NK-92 (cell line): ENCODE measurements around the gene KRTAP4-6.
"Not testable (repeated sequence)": the region's sequence is repeated elsewhere in the genome, so short reads cannot be mapped to it uniquely, and the experiment has no call there.

Experiments used
- DNase-seq: peaks from one replicate; lab custom pipeline; 2025; ENCODE audit not compliant: unreplicated experiment; lab: John Stamatoyannopoulos, UW

KRTAP4-6 gene

DNA sequence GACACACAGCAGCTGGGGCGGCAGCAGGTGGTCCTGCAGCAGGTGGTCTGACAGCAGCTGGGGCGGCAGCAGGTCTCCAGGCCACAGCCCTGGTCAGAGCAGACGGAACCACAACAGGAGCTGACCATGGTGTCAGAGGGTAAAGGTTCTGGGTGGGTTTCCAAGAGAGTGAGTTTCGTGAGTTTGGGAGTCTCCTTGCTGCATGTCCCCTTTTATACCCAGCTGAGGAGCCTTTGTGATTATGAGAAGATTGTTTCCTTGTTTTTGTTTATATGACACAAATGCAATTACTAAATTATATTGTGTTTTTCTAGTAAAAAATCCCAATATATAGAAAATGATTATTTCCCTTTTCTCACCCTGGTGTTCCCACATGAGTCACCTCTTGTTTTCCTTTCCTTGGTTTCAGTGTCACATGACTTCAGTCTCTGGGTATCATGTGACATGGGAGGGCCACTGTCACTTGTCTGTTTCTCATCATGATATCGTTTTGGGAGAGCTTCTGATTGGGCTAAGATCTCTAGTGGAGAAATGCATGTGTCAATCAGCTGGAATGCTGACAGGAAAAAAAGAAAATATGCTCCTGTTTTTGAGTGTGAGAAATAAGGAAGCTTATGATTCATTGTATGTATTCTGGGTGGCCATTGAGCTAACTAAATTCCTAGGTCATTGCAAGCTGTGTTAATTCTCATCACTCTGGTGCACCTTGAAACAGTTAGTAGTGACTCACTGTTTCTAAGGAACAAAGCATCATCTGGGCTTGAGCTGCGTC, at the start of gene KRTAP4-6:
Gene KRTAP4-6 (minus strand): TSS at position 185 of the 772 bp plus-strand sequence. CDS start 57 bp downstream, at position 128.
- no peak for DNase-seq

DNA sequence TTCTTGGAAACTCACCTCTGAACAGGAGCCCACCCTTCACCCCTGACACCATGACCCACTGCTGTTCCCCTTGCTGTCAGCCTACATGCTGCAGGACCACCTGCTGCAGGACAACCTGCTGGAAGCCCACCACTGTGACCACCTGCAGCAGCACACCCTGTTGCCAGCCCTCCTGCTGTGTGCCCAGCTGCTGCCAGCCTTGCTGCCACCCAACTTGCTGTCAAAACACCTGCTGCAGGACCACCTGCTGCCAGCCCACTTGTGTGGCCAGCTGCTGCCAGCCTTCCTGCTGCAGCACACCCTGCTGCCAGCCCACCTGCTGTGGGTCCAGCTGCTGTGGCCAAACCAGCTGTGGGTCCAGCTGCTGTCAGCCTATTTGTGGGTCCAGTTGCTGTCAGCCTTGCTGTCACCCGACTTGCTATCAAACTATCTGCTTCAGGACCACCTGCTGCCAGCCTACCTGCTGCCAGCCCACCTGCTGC, 49.5 kb upstream of the KRTAP4-6 start, which contains the start of gene KRTAP9-1:
Gene KRTAP9-1 (plus strand): TSS at position 51 of the 482 bp plus-strand sequence. CDS start 0 bp downstream, at position 51.
- not testable (repeated sequence) for DNase-seq

- DNase-seq: no peak
Observed at GRCh38 chr17:41186872-41187271, 46.5 kb upstream of the KRTAP4-6 start.

DNA sequence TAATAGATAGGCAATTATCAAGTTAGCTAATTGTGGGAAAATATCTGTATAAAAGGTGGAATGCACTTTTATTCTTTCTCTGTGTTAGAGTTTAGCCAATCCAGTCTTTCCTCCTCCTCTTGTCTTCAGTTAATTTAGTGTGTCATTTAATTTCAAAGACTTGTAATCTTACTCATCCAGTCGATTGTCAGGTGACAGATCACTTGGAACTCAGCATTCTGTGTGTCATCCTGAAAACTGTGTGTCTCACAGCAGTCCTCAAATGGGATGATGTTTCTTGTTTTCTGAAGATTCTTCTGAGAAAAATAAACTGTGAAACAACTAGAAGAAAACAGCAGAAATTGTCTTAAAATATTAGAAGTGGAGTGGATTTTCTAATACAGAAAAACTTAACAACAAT, 44.7 kb upstream of the KRTAP4-6 start:
- DNase-seq: no peak

- DNase-seq: no peak
Observed at GRCh38 chr17:41184480-41184961, 44.2 kb upstream of the KRTAP4-6 start, which contains the start of gene KRTAP4-1. Gene KRTAP4-1, minus strand, starts transcription at chr17:41184911. Its CDS starts 57 bp downstream, at chr17:41184854.

DNA sequence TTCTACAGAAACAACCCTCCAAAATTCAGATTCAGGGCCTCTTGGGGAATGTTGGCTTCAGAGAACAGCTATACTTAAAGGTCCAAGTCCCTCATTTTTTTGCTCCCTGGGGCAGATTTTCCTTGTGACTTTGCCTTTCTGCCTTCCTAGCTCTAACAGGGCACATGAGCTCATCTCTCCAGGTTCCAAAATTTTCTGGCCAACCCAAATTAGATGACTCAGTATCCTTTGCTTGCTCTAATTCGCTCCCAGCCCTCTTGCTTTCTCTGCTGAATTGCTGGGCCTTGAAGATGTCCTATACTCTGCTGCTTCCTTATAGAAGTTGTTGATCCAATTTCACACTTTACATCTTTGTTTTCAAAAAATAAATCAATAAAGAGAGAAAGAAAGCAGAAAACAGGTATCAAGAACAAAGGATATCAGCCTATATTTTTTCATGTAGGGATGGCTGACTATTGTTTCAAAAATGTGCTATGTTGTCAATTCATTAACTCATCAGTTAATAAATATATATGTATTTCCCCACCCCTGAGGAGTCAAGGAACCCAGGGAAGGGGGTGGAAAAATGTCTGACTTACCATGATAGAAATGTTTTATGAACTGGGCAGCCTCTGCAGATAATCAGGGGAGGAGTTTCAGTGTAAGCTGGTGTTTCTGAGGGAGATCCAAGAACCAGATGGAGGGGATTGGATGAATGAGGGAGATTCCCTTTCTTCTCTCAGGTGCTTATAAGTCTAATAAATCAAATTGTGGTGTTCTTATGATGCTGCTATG, 38.7 kb upstream of the KRTAP4-6 start:
- DNase-seq: no peak

GRCh38 chr17:41178341-41178740, 38.0 kb upstream of the KRTAP4-6 start:
- DNase-seq: no peak

DNA sequence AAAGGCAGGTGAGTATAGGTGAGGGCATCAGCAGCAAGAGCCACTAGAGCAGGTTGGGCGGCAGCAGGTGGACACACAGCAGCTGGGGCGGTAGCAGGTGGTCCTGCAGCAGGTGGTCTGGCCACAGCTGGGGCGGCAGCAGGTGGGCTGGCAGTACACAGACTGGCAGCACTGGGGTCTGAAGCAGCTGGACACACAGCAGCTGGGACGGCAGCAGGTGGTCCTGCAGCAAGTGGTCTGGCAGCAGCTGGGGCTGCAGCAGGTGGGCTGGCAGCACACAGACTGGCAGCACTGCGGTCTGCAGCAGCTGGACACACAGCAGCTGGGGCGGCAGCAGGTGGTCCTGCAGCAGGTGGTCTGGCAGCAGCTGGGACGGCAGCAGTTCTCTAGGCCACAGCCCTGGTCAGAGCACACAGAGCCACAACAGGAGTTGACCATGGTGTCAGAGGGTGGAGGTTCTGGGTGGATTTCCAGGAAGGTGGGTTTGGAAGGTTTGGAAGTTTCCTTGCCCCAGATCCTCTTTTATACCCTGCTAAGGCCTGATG, 37.5 kb upstream of the KRTAP4-6 start, which contains the start of gene KRTAP4-2:
Gene KRTAP4-2 (minus strand): TSS at position 495 of the 545 bp plus-strand sequence. CDS start 57 bp downstream, at position 438.
- DNase-seq: no peak

GRCh38 chr17:41176744-41177387, 36.5 kb upstream of the KRTAP4-6 start:
- no peak for DNase-seq

DNA sequence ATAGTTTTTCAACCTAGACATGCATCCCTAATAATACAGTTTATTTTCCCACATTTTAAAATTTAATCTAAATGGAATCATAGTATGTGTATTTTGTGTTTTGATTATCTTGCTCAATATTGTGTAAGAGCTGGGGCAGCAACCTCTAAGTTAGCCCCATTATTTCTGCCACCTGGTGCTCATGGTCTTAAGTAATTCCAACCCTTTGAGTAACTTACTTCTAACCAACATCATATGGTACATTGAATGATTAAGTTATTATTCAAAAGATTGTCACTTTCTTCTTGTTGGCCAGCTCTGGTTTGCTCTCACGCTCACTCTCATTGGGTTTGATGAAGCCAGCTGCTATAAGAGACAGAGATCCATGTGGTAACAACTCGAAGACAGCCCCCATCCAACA, 31.5 kb upstream of the KRTAP4-6 start:
- no peak for DNase-seq

DNA sequence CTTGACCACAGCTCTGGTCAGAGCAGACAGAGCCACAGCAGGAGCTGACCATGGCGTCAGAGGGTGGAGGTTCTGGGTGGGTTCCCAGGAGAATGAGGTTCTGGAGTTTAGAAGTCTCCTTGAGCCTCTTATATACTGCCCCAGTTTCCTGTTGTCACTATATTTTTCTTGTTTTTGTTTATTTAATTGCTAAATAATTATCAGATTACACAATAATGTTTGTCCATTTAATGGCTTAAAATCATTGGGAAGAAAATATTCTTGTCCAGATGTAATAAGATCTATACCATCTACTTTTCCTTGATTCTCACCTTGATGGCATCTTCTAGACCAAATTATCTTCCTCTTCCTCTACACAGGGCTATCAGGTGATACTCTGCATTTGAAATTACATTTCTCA, 27.8 kb upstream of the KRTAP4-6 start, which contains the start of gene KRTAP4-3:
Gene KRTAP4-3 (minus strand): TSS at position 101 of the 400 bp plus-strand sequence. CDS start 49 bp downstream, at position 52.
- DNase-seq: no peak

GRCh38 chr17:41167561-41167960, 27.2 kb upstream of the KRTAP4-6 start:
- no peak for DNase-seq

GRCh38 chr17:41163828-41164227, 23.5 kb upstream of the KRTAP4-6 start:
- no peak for DNase-seq

DNA sequence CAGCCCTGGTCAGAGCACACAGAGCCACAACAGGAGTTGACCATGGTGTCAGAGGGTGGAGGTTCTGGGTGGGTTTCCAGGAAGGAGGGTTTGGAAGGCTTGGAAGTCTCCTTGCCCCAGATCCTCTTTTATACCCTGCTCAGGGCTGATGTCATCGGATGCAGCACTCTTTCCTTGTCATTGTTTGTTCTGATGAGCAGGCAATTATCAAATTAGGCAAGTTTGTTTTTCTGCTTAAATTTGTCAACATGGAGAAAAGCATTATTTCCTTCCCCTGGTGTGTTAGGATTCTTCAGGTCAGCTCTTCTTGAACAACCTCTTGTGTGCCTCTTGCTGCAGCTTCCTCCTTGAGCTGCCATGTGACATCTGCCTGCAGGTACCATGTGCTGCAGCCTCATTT, 20.3 kb upstream of the KRTAP4-6 start, which contains the start of gene KRTAP4-4:
Gene KRTAP4-4 (minus strand): TSS at position 101 of the 400 bp plus-strand sequence. CDS start 57 bp downstream, at position 44.
- DNase-seq: no peak

DNA sequence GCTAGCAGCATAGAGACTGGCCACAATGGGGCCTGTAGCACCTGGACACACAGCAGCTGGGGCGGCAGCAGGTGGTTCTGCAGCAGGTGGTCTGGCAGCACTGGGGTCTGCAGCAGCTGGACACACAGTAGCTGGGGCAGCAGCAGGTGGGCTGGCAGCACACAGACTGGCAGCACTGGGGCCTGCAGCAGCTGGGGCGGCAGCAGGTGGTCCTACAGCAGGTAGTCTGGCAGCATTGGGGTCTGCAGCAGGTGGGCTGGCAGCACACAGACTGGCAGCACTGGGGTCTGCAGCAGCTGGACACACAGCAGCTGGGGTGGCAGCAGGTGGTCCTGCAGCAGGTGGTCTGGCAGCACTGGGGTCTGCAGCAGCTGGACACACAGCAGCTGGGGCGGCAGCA, 19.8 kb upstream of the KRTAP4-6 start:
- not testable (repeated sequence) for DNase-seq

DNA sequence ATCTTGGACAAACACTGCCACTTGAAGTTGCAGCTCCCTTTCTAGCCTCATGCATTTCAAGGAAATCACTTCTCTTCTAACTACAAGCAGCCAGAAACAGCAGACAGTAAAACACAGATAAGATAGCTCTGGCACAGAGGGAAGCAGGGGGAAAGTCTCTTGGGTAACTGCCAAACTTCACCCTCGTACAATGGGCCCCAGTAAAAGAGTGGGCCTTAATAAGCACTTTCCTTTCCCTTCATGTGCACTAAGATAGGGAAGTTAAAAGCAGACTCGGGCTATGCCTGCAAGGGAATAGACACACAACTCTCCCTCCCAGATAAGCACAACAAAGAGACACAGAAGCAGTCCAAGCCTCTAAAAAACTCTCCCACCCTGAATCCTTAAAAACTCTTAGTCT, 13.5 kb upstream of the KRTAP4-6 start:
- no peak for DNase-seq

GRCh38 chr17:41151525-41151924, 11.2 kb upstream of the KRTAP4-6 start:
- no peak for DNase-seq

- DNase-seq: no peak
Observed at GRCh38 chr17:41150026-41150425, 9.7 kb upstream of the KRTAP4-6 start.

- DNase-seq: no peak
Observed at GRCh38 chr17:41149652-41149985, 9.3 kb upstream of the KRTAP4-6 start, which contains the start of gene KRTAP4-5. Gene KRTAP4-5, minus strand, starts transcription at chr17:41149825. Its CDS starts 58 bp downstream, at chr17:41149767.

DNA sequence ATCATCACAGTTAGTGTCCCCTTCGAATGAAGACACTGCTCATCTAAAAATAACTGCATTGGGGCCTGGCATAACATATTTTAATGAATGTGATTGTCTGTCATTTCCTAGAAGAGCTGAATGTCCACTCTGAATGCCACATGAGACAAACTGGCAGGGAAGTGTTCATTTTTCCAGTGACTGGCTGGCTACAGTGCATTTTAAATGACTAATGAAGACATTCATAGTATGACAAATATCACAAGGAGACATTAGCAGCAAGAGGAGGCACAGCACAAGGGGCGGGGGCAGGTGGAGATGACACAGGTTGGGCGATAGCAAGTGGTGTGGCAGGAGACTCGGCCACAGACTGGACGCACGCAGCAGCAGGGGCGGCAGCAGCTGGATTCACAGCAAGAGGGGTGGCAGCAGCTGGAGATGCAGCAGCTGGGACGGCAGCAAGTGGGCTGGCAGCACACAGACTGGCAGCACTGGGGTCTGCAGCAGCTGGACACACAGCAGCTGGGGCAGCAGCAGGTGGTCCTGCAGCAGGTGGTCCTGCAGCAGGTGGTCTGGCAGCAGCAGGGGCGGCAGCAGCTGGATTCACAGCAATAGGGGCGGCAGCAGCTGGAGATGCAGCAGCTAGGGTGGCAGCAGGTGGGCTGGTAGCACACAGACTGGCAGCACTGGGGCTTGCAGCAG, 8.8 kb upstream of the KRTAP4-6 start:
- DNase-seq: not testable (repeated sequence)
